8988T (cell line): Measurements from ENCODE around the gene PRDX2.
A peak's percentile ranks its signal among the peaks of the same experiment; 100 is the strongest.
"Not testable (repeated sequence)": the region's sequence is repeated elsewhere in the genome, so short reads cannot be mapped to it uniquely, and the experiment has no call there.

Experiments used
- DNase-seq: peaks from one replicate; pipeline ENCODE4 v3.0.0; 2011

The PRDX2 gene

GRCh38 chr19:12825254-12826131, 23.9 kb upstream of the PRDX2 start:
- DNase-seq = no peak

- no peak for DNase-seq
Measured at GRCh38 chr19:12821761-12822160, 20.2 kb upstream of the PRDX2 start.

- DNase-seq = not testable (repeated sequence)
Measured at GRCh38 chr19:12817810-12818209, 16.2 kb upstream of the PRDX2 start.

- not testable (repeated sequence) for DNase-seq
Measured at GRCh38 chr19:12817188-12817587, 15.6 kb upstream of the PRDX2 start.

GRCh38 chr19:12815088-12815487, 13.5 kb upstream of the PRDX2 start:
- DNase-seq = no peak

- DNase-seq = peak; percentile 91
Measured at GRCh38 chr19:12806242-12807081, 4.9 kb upstream of the PRDX2 start, which contains the start of gene RNASEH2A. TSS of gene RNASEH2A (plus strand) at chr19:12806584. CDS start at chr19:12806674, 90 bp downstream.

GRCh38 chr19:12804051-12804450, 2.5 kb upstream of the PRDX2 start:
- DNase-seq = no peak

GRCh38 chr19:12802267-12803106, 887 bp upstream of the PRDX2 start:
- DNase-seq = no peak

- DNase-seq = no peak
Measured at GRCh38 chr19:12800923-12801465, 606 bp downstream of the PRDX2 start.

GRCh38 chr19:12800466-12800770, 1.2 kb downstream of the PRDX2 start:
- DNase-seq = no peak

- no peak for DNase-seq
Measured at GRCh38 chr19:12799742-12800465, 1.7 kb downstream of the PRDX2 start.

- DNase-seq = not testable (repeated sequence)
Measured at GRCh38 chr19:12797607-12798006, 4.0 kb downstream of the PRDX2 start.

GRCh38 chr19:12797141-12797587, 4.4 kb downstream of the PRDX2 start:
- no peak for DNase-seq

GRCh38 chr19:12796146-12797071, 5.2 kb downstream of the PRDX2 start:
- no peak for DNase-seq

GRCh38 chr19:12794971-12795381, 6.6 kb downstream of the PRDX2 start:
- DNase-seq = no peak

- no peak for DNase-seq
Measured at GRCh38 chr19:12794196-12794941, 7.2 kb downstream of the PRDX2 start.

- peak; percentile 92 for DNase-seq
Measured at GRCh38 chr19:12793290-12794195, 8.1 kb downstream of the PRDX2 start.

- DNase-seq = no peak
Measured at GRCh38 chr19:12792853-12793289, 8.7 kb downstream of the PRDX2 start.
